ENCODE measurements around the gene ATOH8.

ATOH8 gene

DNA sequence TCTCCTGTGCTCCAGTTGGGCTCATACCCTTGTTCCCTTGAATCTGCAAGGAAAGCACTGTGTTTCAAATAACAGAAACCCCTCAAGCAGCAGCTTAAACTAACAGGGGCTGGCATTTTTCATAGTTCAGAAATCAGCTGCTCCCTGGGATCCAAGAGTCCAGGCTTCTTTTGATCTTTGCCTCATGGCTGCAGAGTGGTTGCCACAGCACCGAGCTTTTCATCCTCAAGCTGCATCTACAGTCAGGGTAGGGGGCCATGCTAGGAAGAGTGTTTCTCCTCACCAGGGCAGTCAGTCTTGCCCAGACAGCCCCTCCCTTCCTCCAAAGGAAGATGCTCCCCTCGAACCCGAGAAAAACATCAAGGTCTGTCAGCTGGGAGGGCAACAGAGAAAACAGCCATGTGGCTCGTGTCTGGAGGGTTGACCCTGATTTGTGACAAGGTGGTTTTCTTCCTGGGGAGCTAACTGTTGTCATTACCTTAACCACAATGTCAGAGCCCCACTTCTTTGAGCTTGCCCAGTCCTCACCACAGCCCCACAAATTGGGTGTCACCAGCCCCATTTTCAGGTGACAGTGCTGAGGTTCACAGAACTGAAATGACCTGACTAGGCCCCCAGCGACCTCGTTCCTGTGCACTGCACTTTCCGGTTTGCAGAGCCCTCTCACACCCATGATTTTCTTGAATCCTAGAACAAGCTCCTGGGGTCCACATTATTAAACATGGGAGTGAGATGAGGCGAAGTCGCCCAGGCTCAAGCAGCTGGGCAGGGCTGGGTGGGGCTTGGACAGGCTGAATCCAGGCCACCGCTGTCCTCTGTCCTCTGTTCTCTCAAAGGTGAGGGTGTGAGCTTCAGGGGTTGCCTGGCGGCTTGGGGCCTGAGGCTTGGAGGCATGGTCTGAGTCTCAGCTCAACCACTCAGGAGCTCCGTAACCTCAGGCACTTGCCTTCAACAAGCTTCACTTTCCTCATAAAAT, 21.9 kb downstream of the ATOH8 start:
- FAIRE-seq (no peak), DNase-seq (ENCODE audit: insufficient read length, low spot score) (no peak)
- TF ChIP-seq, protein P1, sequence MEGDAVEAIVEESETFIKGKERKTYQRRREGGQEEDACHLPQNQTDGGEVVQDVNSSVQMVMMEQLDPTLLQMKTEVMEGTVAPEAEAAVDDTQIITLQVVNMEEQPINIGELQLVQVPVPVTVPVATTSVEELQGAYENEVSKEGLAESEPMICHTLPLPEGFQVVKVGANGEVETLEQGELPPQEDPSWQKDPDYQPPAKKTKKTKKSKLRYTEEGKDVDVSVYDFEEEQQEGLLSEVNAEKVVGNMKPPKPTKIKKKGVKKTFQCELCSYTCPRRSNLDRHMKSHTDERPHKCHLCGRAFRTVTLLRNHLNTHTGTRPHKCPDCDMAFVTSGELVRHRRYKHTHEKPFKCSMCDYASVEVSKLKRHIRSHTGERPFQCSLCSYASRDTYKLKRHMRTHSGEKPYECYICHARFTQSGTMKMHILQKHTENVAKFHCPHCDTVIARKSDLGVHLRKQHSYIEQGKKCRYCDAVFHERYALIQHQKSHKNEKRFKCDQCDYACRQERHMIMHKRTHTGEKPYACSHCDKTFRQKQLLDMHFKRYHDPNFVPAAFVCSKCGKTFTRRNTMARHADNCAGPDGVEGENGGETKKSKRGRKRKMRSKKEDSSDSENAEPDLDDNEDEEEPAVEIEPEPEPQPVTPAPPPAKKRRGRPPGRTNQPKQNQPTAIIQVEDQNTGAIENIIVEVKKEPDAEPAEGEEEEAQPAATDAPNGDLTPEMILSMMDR (IDR thresholded peaks at IDR 0.05; ENCODE audit: insufficient read depth, missing control alignments), result no peak

DNA sequence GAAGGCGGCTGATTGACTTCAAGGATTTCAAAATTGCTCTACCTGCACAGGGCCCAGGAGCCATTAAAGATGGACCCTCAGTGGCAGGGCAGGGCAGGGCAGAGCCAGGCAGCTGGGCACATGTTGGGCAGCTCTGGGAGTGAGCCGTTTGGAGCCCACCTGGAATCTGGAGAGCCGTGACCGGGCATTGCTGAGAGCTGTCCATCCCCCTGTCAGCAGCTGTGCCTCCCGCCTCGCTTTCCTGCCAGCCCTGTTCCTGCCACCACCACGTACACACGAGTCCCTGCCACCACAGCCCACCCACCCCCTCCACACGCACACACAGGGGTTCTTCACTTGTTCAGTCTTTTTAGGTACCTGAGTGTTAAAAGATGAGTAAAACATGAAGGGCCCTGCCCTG, 22.9 kb downstream of the ATOH8 start:
- TF ChIP-seq, protein P1 (IDR thresholded peaks at IDR 0.05; ENCODE audit: insufficient read depth, missing control alignments), result no peak
- FAIRE-seq (no peak), DNase-seq (ENCODE audit: insufficient read length, low spot score) (no peak)

DNA sequence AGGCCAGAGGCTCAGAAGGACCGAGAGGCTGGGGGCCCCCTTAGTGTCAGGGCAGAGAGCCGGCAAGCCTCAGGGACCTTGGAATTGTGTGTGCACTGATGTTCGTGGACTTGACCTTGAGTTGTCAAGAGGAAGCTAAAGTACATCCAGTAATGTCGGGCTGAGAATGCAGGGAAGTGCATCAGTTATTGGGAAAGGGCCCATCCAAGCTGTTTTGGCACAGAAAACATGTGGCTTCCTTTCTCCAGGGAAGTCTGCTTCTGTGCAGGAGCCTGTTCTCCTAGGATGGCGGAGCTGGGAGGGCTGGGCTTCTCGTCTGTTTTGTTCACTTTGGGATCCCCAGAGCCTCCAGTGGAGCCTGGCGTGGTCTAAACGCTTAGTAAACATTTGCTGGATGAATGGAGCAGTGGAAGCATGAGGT, 23.7 kb downstream of the ATOH8 start:
- DNase-seq (ENCODE audit: insufficient read length, low spot score) (no peak), FAIRE-seq (no peak)
- TF ChIP-seq, protein P1 (IDR thresholded peaks at IDR 0.05; ENCODE audit: insufficient read depth, missing control alignments), result no peak

- FAIRE-seq, result no peak
- TF ChIP-seq, protein P1 (IDR thresholded peaks at IDR 0.05; ENCODE audit: insufficient read depth, missing control alignments), result no peak
These were observed 25.0 kb downstream of the ATOH8 start for GRCh38 chr2:85778646-85779379.

DNA sequence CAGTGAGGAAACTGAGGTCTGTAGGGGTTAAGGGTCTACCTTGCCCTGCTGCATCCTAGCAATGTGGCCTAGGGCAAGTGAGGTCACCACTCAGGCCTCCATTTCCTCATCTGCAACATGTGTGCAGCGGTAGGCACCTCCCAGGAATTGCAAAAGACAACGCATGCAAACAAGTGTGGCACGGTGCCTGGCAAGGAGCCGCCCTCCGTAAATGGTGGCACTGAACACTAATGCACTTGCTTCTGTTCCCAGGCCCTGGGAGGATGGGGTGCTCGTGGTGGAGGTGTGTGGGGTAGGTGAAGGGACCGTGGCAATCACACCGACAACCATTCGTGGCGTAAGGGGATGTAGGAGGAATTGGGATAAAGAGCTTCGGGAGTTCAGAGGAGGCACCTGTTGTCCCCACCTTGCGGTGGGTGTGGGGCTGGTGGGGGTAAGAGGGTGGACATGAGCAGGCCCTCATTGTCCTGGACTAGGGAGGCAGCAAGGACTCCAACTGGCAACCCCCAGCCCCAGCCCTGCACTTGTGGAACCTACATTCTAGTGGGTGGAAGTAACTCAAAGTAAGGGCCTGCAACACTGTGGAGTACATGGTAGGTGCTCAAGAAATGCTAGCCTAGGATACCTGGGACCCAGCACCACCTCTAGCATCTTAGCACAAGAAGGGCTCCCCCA, 26.0 kb downstream of the ATOH8 start:
- DNase-seq (ENCODE audit: insufficient read length, low spot score) (no peak), FAIRE-seq (no peak)
- TF ChIP-seq, protein P1 (IDR thresholded peaks at IDR 0.05; ENCODE audit: insufficient read depth, missing control alignments), result no peak

More at GRCh38 chr2:85778646-85779379, 25.0 kb downstream of the ATOH8 start:
- no peak for DNase-seq (ENCODE audit: insufficient read length, low spot score)

DNA sequence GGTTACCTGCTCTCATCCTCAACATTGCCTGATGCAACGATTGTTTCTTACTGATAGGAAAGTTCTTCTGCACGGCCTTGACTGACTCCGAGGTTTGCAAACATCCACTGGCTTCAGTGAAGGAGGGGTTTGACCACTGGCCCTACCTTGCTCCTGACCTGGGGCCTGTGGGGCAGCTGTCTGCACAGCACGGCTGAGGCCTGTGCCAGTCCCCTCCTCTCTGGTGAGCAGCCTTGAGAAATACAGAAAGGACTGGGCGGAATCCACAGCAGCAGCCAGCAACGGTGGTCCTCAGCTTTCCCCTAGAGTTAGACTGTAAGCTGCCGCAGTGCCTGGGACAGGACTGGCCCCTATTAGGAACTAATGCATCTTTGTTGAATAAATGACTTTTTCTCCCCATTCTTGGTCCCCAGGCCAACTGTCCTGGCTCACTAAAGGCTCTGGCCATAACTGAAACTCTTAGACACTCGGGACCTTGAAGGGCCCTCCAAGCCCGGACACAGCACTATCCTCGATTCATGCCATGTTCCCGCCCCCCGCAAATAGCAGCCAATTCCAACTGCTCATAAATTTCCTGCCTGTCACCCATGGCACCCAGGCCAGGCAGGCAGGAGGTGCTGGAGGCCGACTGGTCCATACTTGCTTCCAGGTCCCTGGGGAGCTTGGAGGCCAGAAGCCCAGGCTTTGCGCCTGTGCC, 26.7 kb downstream of the ATOH8 start:
- TF ChIP-seq, protein P1 (IDR thresholded peaks at IDR 0.05; ENCODE audit: insufficient read depth, missing control alignments), result no peak
- DNase-seq (ENCODE audit: insufficient read length, low spot score) (no peak), FAIRE-seq (no peak)
